Dermis blood vessel endothelial cell (primary cell): ENCODE data around the gene ADGRF5. TPM values are rescaled to one million over a fixed set of nuclear protein-coding genes. Genes with fewer than 3 reads are reported as not detected.

ENCODE experiments used
- DNase-seq: peaks from one replicate; pipeline ENCODE4 v3.0.0; 2010
- total RNA-seq: library from RNA; depleted of rRNA; stranded (reverse); fragments of >200 nt; gene quantifications from 2 replicates; pipeline ENCODE4 v1.2.3, GENCODE V29; 2014

The ADGRF5 gene, protein sequence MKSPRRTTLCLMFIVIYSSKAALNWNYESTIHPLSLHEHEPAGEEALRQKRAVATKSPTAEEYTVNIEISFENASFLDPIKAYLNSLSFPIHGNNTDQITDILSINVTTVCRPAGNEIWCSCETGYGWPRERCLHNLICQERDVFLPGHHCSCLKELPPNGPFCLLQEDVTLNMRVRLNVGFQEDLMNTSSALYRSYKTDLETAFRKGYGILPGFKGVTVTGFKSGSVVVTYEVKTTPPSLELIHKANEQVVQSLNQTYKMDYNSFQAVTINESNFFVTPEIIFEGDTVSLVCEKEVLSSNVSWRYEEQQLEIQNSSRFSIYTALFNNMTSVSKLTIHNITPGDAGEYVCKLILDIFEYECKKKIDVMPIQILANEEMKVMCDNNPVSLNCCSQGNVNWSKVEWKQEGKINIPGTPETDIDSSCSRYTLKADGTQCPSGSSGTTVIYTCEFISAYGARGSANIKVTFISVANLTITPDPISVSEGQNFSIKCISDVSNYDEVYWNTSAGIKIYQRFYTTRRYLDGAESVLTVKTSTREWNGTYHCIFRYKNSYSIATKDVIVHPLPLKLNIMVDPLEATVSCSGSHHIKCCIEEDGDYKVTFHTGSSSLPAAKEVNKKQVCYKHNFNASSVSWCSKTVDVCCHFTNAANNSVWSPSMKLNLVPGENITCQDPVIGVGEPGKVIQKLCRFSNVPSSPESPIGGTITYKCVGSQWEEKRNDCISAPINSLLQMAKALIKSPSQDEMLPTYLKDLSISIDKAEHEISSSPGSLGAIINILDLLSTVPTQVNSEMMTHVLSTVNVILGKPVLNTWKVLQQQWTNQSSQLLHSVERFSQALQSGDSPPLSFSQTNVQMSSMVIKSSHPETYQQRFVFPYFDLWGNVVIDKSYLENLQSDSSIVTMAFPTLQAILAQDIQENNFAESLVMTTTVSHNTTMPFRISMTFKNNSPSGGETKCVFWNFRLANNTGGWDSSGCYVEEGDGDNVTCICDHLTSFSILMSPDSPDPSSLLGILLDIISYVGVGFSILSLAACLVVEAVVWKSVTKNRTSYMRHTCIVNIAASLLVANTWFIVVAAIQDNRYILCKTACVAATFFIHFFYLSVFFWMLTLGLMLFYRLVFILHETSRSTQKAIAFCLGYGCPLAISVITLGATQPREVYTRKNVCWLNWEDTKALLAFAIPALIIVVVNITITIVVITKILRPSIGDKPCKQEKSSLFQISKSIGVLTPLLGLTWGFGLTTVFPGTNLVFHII (N-terminal part only)
- total RNA-seq: 140 and 211 TPM in 2 replicates

DNA sequence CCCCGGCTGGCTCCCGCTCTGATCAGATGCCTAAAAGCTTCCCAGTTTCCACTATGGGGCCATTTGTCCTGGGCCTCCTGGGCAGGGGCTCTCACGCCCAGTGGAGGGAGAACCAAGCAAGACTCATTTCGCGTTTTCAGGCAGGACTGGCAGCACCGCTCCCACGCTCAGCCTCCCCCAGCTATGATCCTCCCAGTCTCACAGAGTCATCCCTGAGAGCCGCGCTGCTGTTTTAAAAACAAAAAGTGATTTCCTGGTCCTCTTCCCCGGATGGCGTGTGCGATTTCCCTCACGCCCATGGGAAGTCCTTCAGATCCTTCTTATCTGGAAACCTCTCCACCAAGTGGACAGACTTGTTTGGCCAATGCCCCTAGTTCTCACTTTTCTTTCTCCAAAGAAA, at the start of gene ADGRF5:
TSS of gene ADGRF5 (minus strand) at position 208 of the 400 bp plus-strand sequence. CDS start 15,176 bp downstream, outside the sequence.
- DNase-seq: peak; percentile 75

DNA sequence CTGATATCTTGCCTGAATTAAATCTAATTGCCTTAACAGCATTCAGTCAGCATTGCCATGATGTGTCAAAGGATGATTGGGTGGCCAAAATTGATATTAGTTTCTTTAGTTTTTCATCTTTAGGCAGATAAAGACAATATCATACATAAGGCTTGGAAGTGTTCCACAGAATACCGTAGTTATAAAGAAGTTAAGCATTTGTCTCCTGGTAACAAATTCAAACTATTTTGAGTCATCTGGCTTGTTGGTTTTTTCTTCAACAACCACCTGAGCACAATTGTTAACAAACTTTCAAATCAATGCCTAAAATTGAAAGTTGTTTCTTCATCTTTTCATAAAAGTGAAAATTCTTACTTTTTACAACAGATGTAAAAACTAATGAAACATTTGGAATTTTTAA, 47.5 kb upstream of the ADGRF5 start:
- DNase-seq: no peak

DNA sequence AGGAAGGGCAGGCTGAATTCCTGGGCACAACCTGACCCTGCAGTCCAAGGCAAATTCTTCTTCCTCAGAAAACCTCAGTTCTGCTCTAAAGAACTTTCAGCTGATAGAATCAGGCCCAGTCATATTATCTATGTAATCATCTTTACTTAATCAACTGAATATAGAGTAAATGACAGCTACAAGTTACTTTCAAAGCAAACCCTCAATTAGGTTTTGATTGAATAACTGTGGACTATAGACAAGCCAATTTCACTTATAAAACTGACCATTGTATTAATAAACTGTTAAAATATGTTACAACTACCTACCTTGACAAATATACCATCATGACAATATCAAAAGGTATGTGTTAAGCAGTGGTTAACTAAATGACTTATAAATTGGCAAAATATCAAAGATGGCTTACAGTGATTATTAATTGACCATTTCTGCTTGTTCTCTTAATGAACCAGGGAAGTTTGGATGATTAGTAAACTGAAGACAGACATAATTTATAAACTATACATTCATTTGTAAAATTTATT, 46.1 kb upstream of the ADGRF5 start:
- DNase-seq: no peak

DNA sequence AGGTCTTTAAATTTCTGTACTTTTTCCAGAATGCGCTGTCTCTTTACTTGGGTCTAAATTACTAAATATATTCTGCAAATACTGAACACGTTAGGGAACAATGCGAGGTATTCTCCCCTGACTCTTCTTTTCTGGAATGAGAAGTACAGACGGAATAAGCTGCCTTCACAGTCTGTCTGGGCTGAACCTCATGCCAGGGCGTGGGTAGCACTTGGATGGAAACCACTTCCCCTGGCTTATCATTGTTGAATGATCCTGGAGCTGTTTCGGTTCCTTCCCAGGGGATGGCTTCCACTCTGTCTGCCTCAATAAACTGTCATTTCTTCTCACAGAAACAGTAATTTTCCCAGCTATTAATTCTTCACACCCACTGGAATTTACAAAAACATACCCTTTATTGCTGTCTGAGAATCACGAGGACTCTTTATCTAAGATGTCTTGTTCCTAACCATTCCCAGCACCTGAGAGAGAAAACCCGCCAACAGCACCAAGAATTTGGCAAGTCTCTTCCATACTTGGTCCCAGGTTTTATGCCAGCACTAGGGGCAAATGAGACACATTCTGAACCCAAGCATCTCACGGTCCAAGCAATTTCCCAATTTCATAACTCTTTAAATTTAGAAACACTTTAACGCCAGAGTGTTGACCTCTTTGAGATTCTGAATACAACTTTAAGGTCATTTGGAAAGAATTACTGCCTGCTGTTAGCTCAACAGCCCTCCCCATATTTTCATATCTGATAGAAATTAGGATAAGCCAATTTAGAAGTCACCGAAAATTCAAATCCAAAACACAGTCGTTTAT, 43.2 kb upstream of the ADGRF5 start:
- DNase-seq: no peak

DNA sequence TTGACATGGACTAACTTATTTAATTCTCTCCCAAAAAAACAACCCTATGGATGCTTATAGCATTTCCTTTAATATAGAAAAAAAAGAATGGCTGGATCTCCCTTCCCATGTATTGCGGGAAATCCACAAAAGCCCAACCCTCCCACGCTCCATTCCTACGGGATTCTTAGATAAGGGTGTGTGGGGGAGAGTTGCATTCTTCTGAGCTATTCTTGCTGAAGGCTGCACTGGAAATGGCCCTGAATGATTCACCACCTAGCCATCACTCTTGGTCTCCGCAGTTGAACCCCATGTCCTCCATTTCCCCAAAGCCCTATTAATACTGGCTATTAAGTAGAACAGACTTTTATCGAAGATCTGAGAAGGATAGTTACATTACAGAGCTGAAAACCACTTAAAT, 41.9 kb upstream of the ADGRF5 start:
- no peak for DNase-seq

DNA sequence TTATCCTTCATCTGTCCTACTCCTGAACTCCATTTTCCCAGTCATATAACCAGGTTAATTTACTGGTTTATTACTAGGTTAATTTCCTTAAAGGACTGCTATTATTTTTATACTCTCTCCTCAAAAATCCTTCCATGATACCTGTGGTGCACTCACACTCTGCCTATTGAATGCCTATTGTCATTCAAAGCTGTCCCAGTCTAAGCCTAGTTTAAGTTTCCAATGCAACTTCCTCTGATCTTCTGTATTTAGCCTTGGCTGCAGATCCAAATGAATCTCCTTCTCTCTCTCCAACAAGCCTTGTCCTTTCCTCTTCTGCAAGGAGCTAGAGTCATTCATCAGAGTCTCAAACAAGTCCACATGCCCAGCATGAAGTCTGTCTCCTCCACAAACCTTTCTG, 41.3 kb upstream of the ADGRF5 start:
- DNase-seq: no peak

DNA sequence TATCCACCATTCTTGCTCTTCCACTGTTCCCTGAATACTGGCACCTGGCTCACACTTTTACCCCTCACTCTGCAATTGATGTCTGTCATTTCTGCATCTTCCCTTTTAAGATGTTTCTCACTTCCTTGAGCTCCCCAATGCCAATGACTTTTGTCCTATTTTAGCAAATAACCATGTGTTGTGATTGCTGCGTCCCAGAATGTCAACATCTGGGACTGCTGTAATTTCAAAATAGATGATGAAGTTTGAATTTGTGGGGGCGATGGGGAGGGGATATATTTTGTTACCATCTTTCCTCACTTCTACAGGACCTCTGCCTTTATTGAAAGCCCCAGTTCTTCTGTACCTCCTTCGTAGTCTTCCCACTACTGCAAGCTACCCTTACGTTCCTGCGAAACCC, 40.0 kb upstream of the ADGRF5 start:
- no peak for DNase-seq

DNA sequence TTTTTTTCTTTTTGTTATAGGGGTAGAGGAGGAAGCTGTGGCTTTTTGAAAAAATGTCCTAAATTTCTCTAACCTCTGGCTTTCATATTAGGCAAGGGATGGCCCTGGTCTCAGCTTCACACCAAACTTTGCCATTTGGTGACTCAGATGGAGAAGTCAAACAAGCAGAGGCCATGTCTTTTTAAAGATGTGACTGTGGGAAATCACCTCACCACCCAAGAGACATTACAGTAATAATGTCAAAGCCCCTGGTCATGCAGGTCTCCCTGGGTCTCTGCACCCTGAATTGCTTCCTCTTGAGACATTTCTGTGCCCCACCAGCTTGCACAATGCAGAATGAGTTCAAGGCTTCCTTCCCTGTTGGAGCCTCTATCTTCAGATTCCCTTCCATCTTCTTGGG, 39.5 kb upstream of the ADGRF5 start:
- no peak for DNase-seq

DNA sequence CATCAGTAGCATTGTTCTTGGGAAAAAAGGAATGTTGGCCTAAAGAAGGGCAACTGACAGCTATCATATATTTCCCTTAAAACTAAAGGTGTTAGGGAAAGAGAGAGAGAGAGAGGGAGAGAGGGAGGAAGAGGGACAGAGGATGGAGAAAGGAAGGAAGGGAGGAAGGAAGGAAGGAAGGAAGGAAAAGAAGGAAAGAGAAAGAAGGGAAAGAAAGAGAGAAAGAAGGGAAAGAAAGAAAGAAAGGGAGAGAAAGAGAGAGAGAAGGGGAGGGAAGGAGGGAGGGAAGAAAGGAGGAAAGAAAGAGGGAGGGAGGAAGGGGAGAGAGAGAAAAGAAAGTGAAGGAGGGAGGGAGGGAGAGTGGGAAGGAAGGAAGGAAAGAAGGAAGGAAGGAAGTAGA, 37.7 kb upstream of the ADGRF5 start:
- no peak for DNase-seq

DNA sequence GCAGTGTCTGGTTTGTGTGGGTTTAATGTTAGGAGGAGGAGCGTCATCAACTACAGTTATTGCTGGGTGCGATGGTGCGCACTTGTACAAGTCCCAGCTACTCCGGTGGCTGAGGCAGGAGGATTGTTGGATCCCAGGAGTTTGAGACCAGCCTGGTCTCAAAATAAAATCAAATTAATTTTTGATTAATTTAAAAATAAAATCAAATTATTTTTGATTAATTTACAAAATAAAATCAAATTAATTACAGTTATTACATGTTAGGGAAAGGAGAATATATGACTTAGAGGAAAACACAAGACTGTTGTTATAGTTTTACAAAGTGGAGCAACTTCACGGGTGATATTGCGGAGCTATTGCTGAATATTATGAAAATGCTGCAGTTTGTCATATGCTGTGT, 34.7 kb upstream of the ADGRF5 start:
- no peak for DNase-seq

DNA sequence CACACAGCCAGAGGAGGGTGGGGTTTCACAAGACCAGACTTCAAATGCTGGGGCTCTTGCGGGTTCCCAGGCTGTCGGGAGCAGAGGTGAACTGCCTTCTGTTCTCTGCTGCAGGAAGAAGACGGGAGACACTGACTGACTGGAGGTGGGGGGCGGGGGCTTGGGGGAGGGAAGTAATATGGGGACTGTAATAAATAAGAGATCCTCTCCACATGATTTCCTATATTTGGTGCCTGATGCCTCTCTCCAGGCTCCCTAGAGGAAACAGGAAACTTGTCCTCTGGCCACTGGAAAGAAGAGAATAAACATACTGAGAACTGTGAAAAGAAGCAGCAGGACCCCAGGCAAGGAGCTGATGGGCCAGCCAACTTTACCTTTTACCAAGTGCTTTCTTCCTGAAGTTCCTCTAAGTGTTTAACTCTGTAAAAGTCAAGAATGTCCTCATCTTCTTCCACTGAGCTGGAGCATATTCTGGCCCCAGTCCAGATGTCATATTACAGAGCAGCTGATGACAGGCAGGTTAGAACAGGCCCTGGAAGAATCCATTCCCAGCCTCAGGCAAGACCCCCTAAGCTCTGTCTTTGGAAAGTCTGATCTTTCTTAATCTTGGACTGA, 33.2 kb upstream of the ADGRF5 start:
- DNase-seq: peak; percentile 72

DNA sequence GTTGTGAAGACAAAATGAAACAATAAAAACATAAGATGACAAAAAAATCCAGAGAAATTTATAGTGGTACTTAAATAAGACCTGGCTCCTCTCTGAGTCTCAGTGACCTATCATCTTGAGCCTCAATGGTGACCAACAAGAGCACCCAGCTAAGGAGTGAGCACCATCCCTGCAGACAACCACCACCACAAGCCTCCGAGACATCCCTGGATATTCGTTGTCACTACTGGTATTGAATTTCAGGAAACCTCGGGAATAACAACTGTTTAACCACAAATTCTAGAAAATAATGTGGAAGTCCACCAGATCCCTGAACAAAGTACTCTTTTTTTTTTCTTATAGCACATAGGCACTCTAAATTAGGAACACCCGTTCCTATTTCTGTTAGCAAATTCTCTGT, 32.2 kb upstream of the ADGRF5 start:
- no peak for DNase-seq

DNA sequence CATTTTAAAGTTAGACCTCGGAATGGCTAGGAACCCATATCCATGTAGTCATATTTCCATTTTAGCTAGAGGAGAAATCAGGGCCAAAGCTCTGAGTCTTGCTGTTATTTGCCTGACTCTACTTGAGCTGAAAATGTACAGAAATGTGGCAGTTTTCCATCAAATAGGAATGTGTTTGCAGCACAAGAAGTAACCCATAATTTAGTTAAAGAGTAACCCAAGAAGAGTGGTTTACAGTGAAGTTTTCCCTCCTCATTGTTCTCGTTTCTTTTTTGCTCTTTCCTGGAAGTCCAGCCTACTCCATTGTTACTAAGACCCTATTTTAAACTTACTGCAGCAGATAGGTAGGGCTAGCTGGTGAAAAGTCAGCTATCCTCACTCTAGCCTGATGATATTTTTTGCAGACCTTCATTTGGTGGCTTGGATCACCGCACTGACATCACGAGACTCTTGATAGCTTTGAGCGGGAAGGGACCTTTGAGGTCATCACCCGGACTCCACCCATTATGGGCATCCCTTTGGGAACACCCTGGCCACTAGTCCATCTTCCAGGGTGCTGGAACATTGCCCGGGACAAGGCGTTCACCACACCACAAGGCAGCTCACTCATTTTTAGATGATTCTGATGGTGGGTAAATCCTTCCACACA, 28.0 kb upstream of the ADGRF5 start:
- DNase-seq: peak; percentile 40

DNA sequence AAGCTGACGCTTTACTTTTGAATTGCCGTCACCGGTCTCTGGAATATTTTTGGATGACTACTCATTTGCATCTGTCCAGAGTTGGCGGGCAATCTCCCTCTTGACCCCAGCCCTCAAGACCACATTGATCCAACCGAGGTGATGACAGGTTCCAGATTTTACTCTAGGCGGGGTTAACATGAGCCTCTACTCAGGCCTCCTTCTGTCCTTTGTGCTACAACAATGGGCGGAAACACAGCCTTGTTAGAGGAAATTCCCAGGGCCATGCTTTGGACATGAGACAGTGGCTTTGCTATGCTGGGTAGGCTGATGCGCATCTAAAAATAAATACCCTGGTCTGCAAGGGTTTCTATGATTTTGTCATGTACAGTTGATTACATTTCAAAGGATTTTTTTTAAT, 27.0 kb upstream of the ADGRF5 start:
- DNase-seq: peak; percentile 100

DNA sequence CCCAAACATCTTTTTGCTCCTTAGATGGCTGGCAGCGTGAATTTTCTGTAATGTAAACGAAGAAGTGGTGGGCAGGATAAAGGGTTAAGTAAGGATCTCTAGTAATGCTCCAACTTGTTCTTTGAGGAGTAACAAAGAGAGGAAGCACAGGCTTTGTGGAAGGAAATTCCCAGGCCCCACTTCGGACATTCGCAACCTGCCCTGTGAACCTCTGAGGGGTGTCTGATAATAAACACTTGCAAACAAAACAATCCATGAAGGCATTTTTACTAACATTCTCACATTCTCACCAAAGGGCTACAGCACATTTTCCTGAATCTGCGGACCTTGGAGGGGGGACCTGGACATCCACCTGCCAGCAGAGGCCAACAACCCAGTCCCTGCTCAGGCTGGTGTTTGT, 25.8 kb upstream of the ADGRF5 start:
- peak; percentile 96 for DNase-seq

DNA sequence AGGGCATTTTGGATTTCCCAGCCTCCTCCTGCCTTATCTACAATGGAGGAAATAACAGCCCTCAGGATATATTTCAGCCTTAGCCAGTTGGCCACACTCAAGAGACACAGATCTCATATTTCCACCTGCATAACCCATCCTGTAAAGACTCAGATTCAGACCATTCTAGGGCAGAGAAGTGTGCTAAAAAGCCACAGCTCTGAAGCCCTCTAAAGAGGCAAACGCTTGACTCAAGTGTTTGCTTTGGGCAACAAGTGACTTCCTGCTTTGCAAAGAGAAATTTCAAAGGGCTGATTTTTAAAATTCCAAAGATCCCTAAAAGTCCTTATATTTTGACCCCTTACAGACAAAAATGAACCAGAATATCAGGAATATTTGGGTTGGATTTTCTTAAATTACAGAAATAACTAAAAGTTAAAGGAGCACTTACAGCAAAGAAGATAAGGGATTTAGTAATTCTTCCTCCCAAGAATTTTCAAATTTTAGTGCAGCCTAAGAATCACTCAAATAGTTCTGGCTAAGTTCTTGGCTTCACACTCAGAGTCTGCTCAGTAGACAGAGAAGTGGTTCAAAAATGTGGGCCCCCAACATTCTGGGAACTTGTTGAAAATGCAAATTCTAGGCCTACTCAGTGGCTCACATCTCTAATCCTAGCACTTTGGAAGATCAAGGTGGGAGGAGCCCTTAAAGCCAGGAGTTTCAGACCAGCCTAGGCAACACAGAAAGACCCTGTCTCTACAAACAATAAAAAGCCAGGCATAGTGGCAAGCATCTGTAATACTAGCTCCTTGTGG, 18.9 kb upstream of the ADGRF5 start:
- DNase-seq: no peak

DNA sequence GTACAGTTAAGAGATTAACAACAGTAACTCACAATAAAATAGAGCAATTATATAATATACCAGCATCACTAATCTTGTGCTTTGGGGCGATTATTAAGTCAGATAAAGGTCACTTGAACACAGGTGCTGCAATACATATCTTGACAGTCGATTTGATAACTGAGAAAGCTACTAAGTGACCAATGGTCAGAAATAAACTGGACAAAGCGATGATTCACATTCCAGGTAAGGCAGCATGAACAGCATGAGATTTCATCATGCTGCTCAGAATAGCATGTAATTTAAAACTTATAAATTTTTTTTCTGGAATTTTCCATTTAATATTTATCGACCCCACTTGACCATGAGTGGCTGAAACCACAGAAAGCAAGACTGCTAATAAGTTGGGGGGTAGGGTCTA, 15.9 kb upstream of the ADGRF5 start:
- DNase-seq: no peak

DNA sequence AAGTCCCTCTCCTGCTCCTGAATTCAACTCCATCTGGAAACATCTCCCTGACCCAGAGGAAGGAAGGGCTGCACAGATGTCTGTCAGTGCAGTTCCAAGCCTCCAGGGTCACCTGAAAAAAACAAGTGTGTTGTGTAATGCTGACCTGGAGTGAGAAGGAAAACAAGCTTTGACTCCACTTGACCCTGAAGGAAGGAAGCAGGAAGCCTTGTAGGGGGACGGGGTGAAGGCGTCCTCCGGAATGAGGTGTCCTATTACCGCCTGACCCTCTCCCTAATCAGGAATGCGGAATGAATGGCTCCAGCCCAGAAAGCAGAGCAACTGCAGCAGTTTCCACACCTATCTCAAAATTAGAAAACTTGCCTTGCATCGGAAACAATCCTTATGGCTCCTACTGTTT, 13.9 kb upstream of the ADGRF5 start:
- peak; percentile 89 for DNase-seq

DNA sequence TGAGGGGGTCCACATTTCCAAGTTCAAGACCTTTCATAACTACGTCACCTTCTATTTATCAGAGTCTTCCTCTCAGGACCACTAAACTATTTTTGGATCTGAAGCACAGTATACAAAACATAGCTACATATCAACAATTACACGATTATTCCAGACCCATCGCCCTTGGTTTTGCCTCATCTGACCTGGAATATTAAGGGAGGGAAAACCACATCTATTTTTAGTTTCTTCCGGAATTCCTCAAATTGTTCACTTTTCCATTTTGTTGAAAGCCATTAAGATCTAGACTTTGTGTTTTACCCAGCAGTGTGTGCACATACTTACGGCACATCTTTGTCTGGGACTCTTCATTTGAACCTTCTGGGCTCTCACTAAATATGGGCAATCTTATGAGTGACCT, 12.0 kb upstream of the ADGRF5 start:
- DNase-seq: no peak
